Measurements from ENCODE around the gene NPHS1.
"Not testable (repeated sequence)": the region's sequence is repeated elsewhere in the genome, so short reads cannot be mapped to it uniquely, and the experiment has no call there.

Gene NPHS1

DNA sequence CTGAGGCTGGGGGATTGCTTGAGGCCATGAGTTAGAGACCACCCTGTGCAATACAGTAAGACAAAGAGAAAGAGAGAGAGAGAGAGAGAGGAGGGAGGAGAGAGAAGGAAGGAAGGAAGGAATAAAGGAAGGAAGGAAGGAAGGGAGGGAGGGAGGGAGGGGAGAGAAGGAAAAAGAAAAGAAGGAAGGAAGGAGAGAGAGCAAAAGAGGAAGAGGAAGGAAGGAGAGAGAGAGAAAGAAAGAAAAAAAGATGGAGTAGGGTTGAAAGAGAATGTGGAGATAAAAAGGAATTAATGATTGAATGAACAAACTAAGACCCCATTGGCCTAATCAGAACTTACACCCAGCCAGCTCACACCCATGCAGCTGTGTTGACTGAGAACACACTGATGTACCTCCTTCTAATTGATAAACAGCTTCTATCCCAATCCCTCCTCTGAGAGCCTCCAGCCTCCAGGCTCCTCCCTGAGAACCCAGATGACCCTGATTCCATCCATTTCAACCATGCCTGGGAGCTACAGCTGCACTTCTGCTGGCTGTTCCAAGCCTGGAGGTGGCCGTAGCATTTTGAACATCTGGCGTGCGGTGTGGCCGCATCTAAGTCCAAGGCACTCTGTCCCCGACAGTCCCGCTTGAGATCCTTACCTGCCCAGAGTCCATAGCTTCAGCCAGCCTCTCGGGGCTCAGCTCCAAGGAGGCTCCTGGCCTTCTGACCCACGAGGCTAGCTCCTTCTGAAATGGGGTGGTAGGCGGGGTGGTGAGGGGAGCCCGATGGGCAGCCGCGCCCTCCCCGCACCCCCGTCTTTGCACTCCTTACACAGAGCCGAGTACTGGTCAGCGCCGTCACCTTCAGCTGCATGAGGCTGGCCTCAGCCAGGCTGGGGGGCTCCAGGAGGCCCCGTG, 40.7 kb downstream of the NPHS1 start:
- no peak for DNase-seq

DNA sequence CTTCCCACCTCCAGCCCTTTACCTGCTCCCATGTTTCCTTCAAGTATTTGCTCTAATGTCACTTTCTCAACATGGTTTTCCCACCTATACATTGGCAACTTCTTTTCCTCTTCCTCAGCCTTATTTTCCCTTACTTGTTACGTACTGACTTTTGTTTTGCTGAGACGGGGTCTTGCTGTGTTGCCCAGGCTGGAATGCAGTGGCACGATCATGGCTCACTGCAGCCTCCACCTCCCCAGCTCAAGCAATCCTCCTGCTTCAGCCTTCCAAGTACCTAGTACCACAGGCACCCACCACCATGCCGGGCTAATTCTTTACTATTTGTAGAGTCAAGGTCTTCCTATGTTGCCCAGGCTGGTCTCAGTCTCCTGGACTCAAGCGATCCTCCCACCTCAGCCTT, 44.7 kb downstream of the NPHS1 start:
- DNase-seq: no peak

DNA sequence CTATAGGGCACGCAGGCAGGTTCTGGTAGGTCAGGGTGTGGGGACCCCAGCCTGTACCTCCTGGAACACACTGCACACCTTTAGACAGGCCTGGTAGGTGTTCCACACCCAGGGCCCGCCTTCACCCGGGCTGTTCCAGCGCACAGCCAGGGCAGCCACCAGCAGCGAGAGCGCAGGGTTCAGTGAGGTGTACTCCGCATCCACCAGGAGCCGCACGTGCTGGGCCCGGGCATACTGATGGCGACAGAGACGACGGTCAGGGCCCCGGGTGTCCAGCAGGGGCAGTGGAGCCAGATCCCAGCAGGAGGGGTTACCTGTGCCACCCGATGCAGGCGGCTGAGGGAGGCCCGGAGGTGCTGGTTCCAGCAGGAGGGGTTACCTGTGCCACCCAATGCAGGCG, 45.7 kb downstream of the NPHS1 start:
- DNase-seq: no peak

- no peak for DNase-seq
These were observed 46.7 kb downstream of the NPHS1 start for GRCh38 chr19:35805526-35806102.

GRCh38 chr19:35801828-35802227, 50.5 kb downstream of the NPHS1 start:
- DNase-seq: no peak

GRCh38 chr19:35797663-35798062, 54.6 kb downstream of the NPHS1 start:
- DNase-seq: no peak

GRCh38 chr19:35796645-35797542, 55.4 kb downstream of the NPHS1 start:
- no peak for DNase-seq

DNA sequence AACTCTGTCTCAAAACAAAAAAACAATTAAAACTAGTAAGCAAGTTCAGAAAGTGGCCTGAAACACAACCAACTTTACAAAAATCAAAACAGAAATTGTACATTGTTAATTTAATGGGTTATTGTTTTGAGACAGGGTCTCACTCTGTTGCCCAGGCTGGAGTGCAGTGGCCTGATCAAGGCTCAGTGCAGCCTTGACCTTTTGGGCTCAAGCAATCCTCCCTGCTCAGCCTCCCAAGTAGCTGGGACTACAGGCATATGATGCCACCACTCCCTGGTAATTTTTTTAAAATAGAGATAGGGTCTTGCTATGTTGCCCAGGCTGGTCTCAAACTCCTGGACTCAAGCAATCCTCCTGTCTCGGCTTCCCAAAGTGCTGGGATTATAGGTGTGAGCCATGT, 56.7 kb downstream of the NPHS1 start:
- not testable (repeated sequence) for DNase-seq

- DNase-seq: no peak
These were observed 58.7 kb downstream of the NPHS1 start for GRCh38 chr19:35793381-35794165.

DNA sequence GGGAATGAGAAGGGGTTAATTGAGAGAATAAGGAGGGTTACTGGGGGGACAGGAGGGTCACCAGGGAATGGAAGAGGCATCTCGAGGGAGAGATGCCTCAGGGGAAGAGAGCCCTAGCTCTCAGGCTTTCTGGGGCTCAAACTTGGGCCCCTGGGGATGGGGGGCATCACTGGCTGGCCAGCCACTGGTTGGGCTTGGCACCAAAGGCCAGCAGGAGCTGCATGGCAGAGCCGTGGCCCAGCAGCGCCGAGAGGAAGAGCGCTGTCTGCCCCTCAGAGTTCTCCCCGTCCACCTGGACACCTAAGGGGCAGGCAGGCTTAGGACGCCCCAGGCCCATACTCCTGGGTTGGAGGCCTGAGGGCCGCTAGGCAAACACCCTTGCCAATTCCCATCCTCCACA, 59.4 kb downstream of the NPHS1 start:
- DNase-seq: no peak

GRCh38 chr19:35792312-35792711, 60.0 kb downstream of the NPHS1 start:
- DNase-seq: no peak

DNA sequence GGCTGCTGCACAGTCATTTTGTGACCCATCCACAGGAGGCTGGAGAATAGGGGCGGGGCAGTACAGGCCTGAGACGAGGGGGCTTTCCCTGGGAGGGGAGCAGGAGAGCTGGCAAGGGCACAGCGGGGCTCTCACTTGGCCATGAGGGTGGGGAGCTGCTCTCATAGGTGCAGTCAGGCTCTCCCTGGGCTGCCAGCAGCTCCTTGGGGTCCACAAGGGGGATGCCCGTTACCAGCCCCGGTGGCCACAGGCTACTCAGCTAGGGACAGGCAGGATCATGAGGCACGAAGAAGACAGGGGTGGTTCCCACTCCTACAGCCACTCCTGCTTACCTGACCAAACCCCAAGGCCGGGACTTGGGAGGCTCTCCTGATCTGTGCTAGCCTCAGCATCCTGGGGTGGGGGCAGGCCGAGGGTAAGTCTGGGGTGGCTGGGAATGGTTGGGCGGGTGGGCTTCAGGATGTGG, 60.5 kb downstream of the NPHS1 start:
- DNase-seq: no peak

DNA sequence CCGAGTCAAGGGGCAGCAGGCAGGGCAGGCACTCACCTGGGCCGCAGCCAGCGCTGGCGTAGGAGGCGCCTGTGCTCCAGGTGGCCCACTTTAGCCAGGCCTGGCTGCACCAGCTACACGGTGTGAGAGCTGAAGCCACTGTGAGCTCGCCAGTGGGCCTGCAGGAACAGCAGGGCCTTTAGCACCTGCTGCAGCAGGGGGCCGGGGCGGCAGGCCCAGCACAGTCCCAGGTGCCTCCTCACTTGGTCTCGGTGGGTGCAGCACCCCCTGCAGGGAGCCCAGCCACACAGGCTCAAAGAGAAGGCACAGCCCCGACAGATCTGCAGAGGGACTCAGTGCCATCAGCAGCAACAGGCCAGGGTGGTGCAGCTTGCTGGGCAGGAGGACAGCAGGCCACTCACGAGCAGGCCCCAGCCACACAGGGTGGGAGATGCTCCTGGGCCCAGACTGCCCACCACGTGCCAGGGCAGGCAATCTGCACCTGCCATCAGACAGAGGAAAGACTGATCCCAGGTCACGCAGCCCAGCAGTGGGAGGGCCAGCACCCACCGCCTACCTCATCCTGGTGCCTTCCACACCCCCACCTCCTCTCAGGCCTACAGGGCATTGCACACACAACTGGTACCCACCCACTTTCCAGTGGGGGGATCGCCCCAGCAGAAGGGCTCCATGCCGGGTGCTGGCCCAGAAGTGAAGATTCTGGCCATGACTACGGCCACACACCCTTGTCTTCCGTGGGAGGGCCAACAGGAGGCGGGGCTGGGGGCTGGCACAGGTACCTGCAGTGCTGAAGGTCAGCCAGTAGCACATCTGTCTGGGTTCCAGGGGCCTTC, 61.1 kb downstream of the NPHS1 start:
- no peak for DNase-seq

- no peak for DNase-seq
These were observed 62.0 kb downstream of the NPHS1 start for GRCh38 chr19:35789978-35790944.

GRCh38 chr19:35789195-35789977, 62.9 kb downstream of the NPHS1 start:
- no peak for DNase-seq

GRCh38 chr19:35788205-35788960, 63.9 kb downstream of the NPHS1 start:
- no peak for DNase-seq

DNA sequence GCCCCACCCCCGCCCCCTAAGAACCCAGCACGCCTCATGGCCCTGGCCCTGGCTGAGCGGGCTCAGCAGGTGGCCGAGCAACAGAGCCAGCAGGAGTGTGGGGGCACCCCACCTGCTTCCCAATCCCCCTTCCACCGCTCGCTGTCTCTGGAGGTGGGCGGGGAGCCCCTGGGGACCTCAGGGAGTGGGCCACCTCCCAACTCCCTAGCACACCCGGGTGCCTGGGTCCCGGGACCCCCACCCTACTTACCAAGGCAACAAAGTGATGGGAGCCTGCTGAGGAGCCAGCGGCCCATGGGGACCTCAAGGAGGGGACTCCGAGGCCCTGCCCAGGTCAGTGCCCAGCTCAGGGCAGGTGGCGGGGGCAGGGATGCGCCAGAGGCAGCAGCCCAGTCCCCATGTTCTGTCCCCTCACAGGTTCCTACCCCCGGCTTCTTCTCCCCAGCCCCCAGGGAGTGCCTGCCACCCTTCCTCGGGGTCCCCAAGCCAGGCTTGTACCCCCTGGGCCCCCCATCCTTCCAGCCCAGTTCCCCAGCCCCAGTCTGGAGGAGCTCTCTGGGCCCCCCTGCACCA, 65.0 kb downstream of the NPHS1 start:
- DNase-seq: no peak
